ENCODE data around the gene SYTL1.

GRCh38 chr1:27394925-27395324 lies 53.1 kb downstream of the SYTL1 start:
- TF ChIP-seq CTCF (conservative IDR thresholded peaks at IDR 0.05; ENCODE audit: low read length) = no peak
- no peak for TF ChIP-seq EZH2phosphoT487 (IDR thresholded peaks at IDR 0.05; ENCODE audit: borderline replicate concordance, low read depth, low read length)

Data from OCI-LY7 (cell line).